Left lobe of liver (tissue), 2 donors: ENCODE data around the gene CMTR1. TPM values are rescaled to one million over a fixed set of nuclear protein-coding genes. Genes with fewer than 3 reads are reported as not detected.
A peak's percentile ranks its signal among the peaks of the same experiment; 100 is the strongest.

Source experiments
- ATAC-seq: fragments of 200-7000 bp; cut with Tn5 transposase; one replicate; pipeline ENCODE4 v1.9.1; 2020; ENCODE audit warnings: mild to moderate bottlenecking, moderate library complexity
- DNase-seq: peaks from one replicate; pipeline ENCODE4 v3.0.0-alpha.2; 2020; ENCODE audit warnings: low spot score
- total RNA-seq: library from RNA; stranded (reverse); gene quantifications from one replicate; pipeline ENCODE4 v1.2.1, GENCODE V29; 2021
- donor health status: DM: no; HTN: no; CAD: no; lungs with moderate emphysema.
- donor health status: DM: no; HTN: yes; CAD: no.

The CMTR1 gene
- total RNA-seq, 1 donor from 2014 or later = 17.8 TPM

DNA sequence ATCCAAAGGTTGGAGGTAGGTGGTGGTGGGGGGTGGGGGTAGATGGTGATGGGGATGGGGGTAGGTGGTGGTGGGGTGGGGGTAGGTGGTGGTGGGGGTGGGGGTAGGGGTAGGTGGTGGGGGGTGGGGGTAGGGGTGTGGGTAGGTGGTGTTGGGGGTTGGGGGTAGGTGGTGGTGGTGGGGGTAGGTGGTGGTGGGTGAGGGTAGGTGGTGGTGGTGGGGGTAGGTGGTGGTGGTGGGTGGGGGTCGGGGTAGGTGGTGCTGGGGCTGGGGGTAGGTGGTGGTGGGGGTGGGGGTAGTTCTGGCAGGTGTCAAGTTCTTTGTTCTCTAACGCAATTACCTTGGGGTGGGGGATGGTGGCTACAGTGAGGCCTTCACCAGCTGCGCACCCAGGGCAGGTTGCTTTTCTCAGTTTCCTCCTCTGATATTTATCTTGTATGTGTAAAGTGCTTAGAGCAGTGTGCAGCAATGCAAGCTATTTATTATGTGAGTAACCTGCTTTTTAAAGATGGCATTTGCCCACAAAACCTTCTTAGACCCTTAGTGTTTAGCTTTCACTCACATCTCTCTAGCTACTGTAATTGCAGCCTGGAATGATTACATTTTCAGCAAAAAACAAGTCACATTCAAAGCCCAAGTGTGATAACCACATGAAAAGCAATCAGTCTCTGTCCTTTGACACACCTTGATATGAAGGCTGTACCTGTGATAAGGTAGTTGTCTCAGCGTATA is 74.8 kb downstream of the CMTR1 start:
- ATAC-seq = no peak

DNA sequence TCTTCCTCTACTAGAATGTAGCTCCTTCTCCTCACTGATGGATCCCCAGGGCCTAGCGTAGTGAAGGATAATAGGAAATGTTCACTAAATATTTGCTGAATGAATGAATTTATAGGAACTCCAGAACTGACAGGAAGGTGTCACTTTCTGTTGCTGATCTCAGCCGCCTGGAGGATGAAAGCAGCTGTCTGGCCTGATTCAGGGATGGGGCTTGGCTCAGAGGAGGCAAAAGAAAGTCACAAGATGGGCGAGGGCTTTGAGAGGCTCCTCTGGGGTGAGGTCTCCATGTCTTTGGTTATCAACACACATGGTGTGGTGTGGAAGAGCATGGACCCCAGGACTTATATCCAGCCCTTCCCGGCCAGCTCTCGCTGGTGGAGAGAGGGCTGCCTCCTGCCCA is 78.2 kb downstream of the CMTR1 start:
- ATAC-seq (no peak), DNase-seq (no peak)

More for the DNA sequence above, 74.8 kb downstream of the CMTR1 start:
- no peak for DNase-seq

DNA sequence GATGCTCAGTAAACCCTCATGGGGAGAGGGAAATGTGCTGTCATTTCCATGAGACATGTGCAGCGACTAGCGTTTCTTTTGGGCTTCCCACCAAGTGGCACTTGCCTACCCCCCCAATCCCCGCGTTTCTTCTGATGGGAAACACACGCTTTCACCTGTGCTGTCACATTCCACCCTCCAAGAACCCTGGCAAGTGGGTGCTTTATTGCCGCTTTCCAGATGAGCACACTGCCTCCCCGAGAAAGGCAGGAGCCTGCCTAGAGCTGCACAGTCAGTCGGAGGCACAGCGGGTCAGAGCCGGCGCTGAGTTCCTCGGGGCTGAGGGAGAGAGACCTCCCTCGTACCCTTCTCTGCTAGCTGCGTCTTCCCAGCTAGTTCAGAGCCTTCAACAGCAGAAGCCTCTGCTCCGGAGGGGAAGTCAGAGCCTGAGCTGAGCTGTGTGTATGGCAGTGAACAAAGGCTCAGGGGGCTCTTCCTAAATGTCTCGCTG is 78.9 kb downstream of the CMTR1 start:
- ATAC-seq = no peak

DNA sequence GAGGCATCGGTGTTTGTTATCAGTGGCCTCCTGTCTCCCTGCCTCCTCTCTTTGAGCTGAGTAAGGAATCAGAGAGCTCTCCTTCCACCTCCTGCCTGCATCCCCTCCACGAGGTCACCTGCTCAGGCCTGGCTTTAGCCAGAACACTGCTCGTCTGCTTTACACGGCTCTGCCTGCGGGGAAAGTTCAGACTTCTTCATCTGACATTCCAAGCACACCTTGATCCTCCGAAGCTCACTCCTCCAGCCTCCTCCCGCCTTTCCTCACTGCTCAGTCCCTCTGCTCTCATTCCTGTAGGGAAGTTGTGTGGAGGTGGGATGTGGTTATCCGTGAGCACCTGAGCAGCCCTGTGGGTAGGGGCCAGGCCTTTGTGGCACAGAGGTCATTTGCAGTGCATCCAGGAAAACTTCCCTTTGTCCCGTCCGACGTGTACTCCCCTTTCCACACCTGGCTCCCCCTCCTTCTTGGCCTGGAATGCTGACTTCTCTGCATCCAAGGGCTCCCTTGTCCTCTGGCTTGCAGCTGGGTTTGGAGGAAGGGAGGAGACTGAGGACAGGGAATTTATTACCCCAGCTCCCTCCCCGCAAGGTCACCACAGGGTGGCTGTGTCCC is 79.5 kb downstream of the CMTR1 start:
- ATAC-seq (no peak), DNase-seq (no peak)

More for the DNA sequence above, 78.9 kb downstream of the CMTR1 start:
- DNase-seq = no peak

DNA sequence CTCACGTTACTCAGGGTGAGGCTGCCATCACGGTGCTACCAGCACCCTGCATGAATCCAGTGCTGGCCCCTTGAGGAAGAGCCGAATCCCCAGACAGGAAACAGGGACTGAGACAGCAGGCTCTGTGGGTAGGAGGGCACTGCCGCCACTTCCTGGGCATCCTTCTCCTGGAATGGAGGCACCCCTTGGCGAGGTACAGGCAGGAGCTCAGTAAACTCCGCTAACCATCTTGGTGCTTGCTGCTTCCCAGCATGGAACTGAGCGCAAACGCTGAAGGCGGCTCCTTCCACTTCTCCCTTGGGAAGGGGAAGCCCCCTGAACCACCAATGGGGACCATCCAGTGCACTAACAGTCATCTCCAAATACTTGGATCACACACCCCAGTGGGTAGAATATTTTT is 80.1 kb downstream of the CMTR1 start:
- no peak for ATAC-seq

DNA sequence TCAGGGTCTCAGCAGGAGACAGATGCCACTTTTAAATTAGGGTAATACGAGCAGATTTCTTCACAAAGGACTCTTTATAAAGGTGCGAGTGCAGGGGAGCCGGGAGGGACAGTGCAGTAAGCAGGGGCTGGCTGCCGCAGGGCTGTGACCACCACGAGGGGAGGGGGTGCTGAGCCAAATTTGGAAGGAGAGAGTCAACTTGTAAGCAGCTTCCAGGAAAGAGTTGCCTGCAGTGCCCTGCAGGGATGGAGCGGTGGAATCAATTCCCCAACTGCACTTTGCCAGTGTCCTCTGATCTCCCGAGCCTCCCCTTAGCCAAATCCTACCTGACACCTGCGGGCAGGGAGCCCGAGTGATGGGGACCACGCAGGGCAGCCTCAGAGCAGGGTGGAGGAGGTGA is 80.6 kb downstream of the CMTR1 start:
- ATAC-seq (no peak), DNase-seq (no peak)

More for the DNA sequence above, 80.1 kb downstream of the CMTR1 start:
- no peak for DNase-seq

DNA sequence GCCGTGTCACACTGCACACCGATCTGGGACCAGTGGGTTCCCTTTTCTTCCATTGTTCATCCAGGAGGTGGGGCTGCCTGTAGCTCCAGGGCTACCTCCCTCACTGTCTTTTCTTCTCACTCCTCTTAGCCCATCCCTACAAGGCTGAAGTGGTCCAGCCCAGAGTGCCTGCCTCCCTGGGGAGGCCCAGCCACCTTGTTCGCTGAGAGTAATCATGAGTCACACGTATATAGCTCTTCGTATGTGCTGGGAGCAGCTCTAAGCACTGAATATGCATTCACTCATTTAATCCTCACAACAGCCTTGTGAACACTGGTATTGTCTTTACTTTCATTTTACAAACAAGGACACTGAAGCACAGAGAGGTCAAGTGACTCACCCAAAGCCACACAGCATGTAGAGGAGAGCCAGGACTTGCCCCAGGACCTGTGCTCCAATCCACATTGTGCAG is 81.3 kb downstream of the CMTR1 start:
- no peak for DNase-seq

DNA sequence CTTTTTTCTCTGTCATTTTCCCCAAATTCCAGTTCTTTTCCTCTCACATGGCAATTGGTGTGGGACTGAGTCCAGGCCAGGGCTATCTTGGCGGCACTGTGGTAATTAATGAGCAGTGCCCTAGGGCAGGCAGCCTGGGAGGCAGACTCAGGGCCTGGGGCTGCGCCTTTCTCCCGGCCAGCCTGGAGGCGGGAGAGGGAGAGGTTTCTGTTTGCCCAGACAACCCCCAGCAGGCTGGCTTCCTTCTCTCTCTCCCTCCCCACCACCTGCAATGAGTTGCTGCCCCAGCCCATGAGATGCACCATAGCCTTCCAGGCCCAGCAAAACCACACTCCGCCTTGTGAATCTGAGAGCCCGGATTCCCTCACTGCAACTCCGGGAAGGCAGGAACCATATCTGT is 81.8 kb downstream of the CMTR1 start:
- DNase-seq (no peak), ATAC-seq (no peak)

More for the DNA sequence above, 81.3 kb downstream of the CMTR1 start:
- no peak for ATAC-seq

DNA sequence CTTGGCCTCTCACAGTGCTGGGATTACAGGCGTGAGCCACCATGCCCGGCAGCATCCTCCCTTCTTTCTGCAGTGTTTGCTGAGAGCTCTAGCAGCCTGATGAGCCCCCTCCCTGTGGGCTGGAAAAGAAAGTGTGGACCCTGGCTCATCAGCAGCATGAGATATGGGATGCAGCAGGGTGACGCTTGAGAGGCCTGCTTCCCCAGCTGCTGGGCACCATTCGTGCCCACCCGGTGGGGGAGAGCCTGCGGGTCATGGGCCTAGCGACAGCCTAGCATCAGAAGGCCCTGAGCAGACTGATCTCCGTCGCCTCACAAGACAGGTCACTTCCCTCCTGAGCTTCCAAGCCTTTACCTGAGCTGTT is 82.7 kb downstream of the CMTR1 start:
- no peak for DNase-seq
- ATAC-seq = no peak

DNA sequence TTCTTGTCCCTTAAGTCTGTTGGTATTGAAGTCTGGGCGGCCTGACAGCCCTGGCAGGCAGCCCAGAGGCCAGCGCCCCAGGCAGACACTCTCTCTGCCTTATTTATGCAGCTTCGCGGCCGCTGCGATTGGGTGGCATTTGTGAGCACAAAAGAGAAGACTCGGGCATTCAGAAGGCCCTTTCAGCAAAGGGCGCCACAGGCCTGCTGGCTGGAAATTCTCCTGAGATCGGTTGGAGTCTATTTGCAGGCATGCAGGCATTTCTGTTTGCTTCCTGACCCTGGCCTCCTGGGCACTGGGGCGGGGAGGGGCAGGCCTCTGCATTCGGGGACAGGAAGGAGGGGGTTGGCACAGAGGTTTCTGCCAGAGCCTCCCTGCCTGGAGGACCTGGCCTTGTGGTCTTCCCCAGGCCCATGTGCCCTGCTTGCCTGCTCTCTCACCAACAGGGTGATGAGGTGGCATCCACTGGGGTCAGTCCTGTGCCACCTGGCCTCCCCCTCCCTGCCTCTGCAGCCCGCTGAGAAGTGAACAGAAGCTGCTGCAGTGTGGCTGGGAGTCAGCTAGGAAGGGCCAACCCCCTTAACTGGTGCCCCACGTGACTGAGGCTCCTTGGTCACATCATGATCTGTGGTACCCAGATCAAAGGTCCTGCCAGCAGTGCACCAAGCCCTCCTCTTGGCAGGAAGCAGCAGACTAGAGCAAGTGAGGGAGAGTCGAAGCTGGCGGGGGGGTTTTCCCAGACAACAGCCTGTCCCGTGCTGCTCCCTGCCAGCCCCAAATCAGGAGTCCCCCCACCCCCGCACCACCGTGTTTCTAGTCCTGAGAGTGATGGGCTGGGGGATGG is 83.3 kb downstream of the CMTR1 start:
- DNase-seq = peak; percentile 89
- peak; percentile 75 for ATAC-seq

DNA sequence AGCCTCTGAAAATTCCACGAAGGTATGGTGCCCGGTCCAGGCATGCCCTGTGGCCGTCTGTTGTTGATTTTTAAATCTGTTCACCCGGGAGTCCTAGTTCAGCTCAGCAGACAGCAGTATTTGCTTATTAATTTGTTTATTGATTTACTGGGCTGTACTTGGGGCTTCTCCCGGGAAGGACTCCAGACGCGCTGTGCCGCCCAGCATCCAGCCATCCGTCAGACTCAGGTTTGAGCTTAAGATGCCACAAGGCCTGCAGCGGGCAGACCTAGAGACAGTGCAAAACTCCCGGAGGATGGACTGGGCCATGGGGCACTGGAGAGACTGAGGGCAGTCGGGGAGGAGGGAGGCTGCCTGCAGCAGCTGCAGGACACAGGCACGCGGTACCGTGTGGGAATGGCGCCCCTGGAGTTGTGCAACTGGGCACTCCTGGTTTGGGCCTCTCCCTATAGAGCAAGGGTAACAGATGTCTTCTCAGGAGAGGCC is 83.9 kb downstream of the CMTR1 start:
- ATAC-seq = peak; percentile 79
- no peak for DNase-seq

DNA sequence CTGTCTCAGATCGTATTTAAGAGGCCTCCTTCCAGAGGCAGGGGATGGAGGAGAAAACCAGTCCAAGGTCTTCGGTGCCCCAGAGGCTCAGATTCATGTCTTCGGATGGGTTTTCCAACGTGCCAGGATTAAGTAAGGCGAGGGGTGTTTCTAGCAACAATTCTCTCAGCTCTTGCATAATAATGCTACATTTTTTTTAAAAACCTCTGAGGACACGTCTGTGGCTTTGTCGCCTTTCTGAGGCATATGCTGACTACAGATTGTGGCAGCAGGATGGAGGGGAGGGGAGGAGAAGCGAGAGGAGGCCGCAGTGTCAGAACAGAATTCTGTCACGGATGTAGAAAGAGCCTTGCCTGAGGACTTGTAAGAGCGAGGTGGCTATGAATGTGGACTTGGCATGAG is 84.4 kb downstream of the CMTR1 start:
- DNase-seq (no peak), ATAC-seq (no peak)

DNA sequence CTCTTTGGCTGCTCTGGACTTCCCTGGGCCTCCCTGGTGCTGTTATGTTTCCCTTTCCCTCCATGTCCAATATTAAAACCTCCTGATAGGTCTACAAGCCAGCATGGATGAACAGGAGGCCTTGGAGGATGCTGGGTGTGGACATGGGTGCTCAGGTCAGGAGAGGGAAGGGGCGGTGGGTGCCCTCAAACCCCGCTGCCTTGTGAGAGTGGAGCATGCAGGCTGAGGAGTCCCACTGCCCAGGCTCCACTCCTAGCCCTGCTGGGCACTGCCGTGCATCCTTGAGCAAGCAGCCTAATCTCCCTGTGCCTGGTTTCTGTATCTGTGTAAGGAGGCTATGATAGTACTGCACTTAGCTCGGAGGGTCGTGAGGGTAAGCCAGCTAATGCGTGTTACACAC is 85.1 kb downstream of the CMTR1 start:
- no peak for DNase-seq
- ATAC-seq = no peak

DNA sequence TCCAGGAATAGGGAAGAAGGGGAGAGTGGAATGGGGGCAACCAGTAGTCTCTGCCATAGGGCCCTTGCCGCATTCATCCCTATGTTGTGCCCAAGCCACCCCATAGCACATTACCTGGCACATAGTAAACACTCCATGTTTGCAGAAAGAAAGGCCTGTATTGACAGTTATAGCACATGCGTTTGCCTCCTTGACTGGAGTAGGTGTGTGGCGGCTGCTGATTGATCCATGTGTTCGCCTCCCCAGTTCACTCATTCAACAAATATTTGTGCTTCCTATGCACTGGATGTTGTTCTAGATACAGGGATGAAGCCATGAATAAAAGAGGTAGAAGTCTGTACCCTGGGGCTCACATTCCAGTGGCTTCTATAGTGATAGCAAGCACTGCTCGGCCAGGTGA is 86.4 kb downstream of the CMTR1 start:
- no peak for DNase-seq
- ATAC-seq = no peak

DNA sequence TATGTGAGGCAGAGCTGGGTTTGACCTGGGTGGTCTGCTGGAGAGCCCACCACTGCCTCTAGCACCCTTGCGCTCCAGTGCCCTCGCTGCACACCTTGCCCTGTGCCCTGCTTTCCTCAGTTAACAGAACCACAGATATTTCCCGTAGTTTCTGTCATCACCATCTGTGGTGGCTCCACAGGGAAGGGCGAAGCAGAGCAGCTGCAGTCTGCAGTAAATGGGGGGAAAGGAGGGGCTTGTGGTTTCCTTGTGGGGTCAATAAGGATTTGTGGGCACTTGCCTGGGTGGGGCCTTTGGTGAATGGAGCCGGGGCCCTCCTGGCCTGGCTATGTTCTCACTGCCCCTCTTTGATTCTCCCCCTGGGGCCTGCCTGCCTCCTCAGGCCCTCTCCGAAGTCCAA is 87.9 kb downstream of the CMTR1 start:
- DNase-seq = no peak
- no peak for ATAC-seq

DNA sequence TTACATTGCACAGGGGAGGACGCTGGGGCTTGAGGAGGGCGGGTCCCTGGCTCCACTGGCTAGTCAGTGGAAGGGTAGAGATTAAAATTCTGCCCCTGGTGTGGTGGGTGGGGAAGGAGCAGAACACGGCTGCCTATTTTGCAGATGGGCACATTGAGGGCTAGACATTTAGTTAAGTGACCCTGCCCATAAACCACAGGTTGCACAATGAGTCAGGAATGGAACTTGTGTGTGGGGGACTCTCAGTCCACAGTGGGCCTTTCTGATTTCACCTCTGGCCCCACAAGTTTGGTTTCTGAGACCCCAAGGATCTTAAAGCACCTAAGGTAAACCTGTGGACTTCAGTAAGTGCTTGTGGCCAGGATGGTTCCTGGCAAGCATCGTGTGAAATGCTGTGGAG is 88.7 kb downstream of the CMTR1 start:
- ATAC-seq (no peak), DNase-seq (no peak)

DNA sequence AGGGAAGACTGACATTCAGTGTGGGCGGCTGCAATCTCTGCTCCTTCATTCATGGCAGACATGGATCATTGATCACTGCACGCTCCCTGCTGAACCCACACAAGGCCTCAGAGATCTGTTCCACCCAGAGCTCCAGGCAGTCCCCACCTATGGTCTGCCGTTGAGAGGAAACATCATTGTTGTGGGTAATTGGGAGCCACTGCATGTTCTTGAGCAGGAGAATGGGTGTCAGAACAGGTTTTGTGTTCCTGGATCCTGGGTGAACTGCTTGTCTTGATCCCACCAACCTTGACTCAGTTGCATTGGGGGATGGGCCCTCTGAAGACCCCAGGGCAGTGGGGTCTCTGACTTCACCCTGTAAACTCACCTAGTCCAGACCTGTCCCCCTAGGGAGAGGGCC is 89.8 kb downstream of the CMTR1 start:
- DNase-seq (no peak), ATAC-seq (no peak)

DNA sequence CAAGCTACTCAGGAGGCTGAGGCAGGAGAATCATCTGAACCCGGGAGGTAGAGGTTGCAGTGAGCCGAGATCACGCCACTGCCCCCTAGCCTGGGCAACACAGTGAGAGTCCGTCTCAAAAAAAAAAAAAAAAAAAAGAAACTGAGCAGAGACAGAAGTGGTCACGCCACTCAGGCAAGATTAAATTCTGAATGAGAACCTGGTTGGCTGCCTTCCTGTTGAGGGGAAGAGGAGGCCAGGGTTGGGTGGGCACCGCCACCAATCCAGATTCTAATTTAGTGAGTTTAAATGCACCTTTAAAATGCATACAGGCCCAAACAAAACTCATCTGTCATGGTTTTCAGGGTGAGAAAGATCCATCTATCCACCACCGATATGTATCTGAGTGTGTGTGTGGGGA is 90.4 kb downstream of the CMTR1 start:
- ATAC-seq (no peak), DNase-seq (no peak)

DNA sequence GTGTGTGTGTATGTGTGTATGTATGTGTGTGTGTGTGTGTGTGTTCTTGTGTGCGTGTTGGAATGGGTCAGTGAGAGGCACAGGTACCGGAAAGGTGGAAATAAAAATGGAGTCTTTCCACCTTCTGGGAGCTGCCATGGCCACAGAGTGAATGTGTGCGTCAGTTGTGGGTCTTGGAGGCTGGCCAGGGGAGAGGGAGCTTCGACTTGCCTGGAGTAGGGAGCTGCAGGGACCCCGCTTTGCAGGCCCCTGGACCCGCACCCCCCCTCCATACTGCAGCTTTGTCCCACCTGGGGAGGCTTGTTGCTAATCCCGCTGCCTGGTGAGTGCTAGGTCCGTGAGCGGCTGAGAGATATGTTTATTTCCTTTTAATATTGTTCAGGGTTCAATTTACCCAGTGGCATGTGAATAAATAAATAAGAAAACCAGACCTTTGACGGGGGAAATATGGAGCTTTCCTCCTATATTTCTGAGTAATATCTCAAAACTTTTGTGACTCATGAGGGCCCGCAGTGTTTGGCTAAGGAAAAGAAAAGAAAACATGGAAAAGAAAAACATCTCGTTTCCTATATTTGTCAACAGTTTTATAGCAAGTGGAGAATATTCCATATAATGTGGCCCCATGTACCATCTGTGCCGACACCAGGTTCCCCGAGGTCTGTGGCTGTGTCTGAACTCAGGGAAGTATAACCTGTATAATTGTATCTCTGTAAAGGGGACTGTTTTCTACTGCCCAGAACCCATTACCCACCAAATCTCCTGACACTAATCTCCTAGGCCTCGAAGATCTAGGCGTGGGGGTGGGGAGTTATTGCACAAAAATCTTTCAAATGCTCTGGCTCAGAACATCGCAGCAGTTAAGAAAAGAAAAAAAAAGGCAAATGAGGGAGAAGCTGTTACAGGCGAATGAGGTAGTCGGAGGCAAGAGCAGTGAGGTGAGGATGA is 91.3 kb downstream of the CMTR1 start:
- ATAC-seq = no peak
- no peak for DNase-seq

DNA sequence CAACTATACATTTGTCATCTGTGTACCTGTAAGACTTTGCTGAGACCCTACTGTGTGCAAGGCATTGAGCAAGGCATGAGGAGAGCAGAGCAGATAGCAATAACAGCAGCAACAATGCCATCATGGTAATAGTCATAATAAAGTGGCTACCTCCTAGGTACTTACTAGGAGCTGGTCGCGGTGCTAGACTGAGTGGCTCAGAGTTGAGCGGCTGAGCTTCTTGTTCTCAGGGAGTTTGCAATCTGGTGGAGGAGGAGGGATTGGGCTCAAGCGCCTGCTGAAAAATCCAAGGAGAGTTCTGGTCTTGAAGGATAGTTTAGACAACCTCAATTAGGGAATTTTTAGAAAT is 91.9 kb downstream of the CMTR1 start:
- ATAC-seq = no peak
- DNase-seq = no peak
